Left lung (tissue), 10 donors: Measurements from ENCODE around the gene CYB561. TPM values are rescaled to one million over a fixed set of nuclear protein-coding genes. Genes with fewer than 3 reads are reported as not detected.

Experiments used
- ATAC-seq: fragments of 200-7000 bp; cut with Tn5 transposase; one replicate; pipeline ENCODE4 v1.9.1; 2020; ENCODE audit warnings: moderate library complexity
- DNase-seq, 4 donors: peaks; one replicate each; pipeline ENCODE4 v3.0.0-alpha.2; 2013 to 2020
- H3K27ac ChIP-seq, 2 donors: fragments of 200-600 bp; sonication (generic) in 1 of 2; one replicate each; pipeline versions ENCODE4 v1.5.0 to v1.8.0; 2020 to 2021
- H3K27me3 ChIP-seq, 2 donors: fragments of 200-600 bp; sonication (generic) in 1 of 2; one replicate each; pipeline versions ENCODE4 v1.5.0 to v1.8.0; 2020 to 2021
- H3K36me3 ChIP-seq, 2 donors: fragments of 200-600 bp; sonication (generic) in 1 of 2; one replicate each; pipeline versions ENCODE4 v1.5.0 to v1.8.0; 2020 to 2021
- H3K4me1 ChIP-seq, 2 donors: fragments of 200-600 bp; one replicate each; pipeline ENCODE4 v1.8.0; 2021
- H3K4me3 ChIP-seq, 2 donors: fragments of 200-600 bp; sonication (generic) in 1 of 2; one replicate each; pipeline versions ENCODE4 v1.5.0 to v1.8.0; 2020 to 2021; ENCODE audit warnings: mild to moderate bottlenecking in 1 of 2
- H3K9me3 ChIP-seq, 2 donors: fragments of 200-600 bp; sonication (generic) in 1 of 2; one replicate each; pipeline versions ENCODE4 v1.5.0 to v1.8.0; 2020 to 2021
- CTCF ChIP-seq, 2 donors: fragments of 200-600 bp; sonication (generic) in 1 of 2; IDR thresholded peaks; one replicate each; pipeline versions ENCODE4 v1.5.0 to v1.8.0; 2021; ENCODE audit warnings: antibody characterized with exemption in 2 of 2
- intact Hi-C, 2 donors: fragments of 100-400 bp; cut with DNase I; formaldehyde crosslinking; loops; one replicate each; pipeline versions ENCODE4 v1.11.2 to v1.14.2; 2022
- polyA plus RNA-seq, 6 donors: library from polyadenylated mRNA; unstranded; fragments of 120-200 nt; gene quantifications; one replicate each; pipeline ENCODE4 v1.2.1, GENCODE V29; 2013; ENCODE audit not compliant: insufficient read length in 6 of 6
- total RNA-seq, 2 donors: library from RNA; stranded (reverse); fragmentation: NEBNext Ultra II Directional; extraction: Animal tissue kit (Norgen Biotek cat#: 25700); gene quantifications; one replicate each; pipeline ENCODE4 v1.2.1, GENCODE V29; 2021
- donor health status: DM: no; HTN: yes; CAD: no.
- donor health status: DM: no; HTN: no; CAD: no.

The CYB561 gene
- total and polyA plus RNA-seq, 8 donors = 25.9 to 76.4 (median 33.4) TPM

DNA sequence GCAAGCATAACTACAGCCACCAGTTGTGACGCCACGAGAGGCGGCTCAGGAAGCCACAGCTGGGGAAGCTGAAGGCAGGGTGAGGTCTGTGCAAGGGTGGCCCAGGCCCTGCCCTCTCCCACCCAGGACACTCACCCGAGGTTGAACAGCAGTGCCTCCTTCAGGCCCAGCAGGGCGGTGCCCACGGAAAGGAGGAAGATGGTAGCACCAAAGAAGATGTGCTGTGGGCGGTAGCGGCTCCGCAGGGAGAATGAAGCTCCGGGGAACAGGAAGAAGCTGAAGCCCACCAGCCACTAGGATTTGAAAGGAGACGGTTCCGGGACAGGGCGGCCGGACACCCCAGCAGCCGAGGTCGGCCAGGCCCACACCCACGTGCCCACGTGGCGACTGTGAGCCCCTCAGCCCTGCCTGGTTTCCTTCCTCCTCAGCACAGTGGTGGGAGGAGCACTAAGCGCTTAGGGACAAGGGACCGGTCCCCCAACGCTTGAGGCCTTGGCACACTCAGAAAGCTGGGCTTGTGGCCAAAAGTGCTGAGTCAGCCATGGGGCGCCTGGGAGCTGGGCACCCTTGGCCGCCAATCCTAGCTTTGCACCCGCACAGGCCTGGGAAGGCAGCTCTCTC lies 11.0 kb downstream of the CYB561 start:
- H3K4me1 ChIP-seq = peaks cover 42 to 80% of the 10 kb centered on the region in 2 donors
- intact Hi-C loops = loop anchor here in 1 of 2 donors (5.0 kb wide), 1 partner anchor 42 kb away; the partner anchor contains the start of gene ACE
- peaks cover 0 to 14% of the 10 kb centered on the region in 2 donors for H3K36me3 ChIP-seq
- DNase-seq (peak in 3 of 4 donors; percentile 76 to 92 (median 90)), ATAC-seq (peak; percentile 71)
- H3K9me3 ChIP-seq = no peaks in the 10 kb centered on the region
- H3K4me3 ChIP-seq = no peak overlapping the region
- H3K27me3 ChIP-seq = no peaks in the 10 kb centered on the region
- no peak for TF ChIP-seq CTCF (IDR thresholded peaks at IDR 0.05)
- peak overlapping the region; percentile 56 to 68 for H3K27ac ChIP-seq

- no peaks in the 10 kb centered on the region for H3K27me3 ChIP-seq
- no peaks in the 10 kb centered on the region for H3K9me3 ChIP-seq
- peaks cover 37 to 70% of the 10 kb centered on the region in 2 donors for H3K4me1 ChIP-seq
- DNase-seq = peak in 1 of 4 donors; percentile 83
- intact Hi-C loops = loop anchor here in 1 of 2 donors (5.0 kb wide), 1 partner anchor 43 kb away; the partner anchor contains the start of gene ACE
- H3K27ac ChIP-seq = peak overlapping the region; percentile 66 to 68
- H3K4me3 ChIP-seq = no peak overlapping the region
- H3K36me3 ChIP-seq = peaks cover 0 to 19% of the 10 kb centered on the region in 2 donors
- ATAC-seq = peak; percentile 12
- no peak for TF ChIP-seq CTCF (IDR thresholded peaks at IDR 0.05)
Measured at GRCh38 chr17:63433746-63434591, 12.1 kb downstream of the CYB561 start.

- DNase-seq = peak in 3 of 4 donors; percentile 36 to 61 (median 60)
- no peak overlapping the region for H3K4me3 ChIP-seq
Measured at GRCh38 chr17:63431939-63432804, 13.9 kb downstream of the CYB561 start.

GRCh38 chr17:63431618-63431938 lies 14.5 kb downstream of the CYB561 start:
- Histone ChIP-seq H3K27ac (peak overlapping the region; percentile 66 to 68), H3K4me1 (peaks cover 37 to 72% of the 10 kb centered on the region in 2 donors), H3K36me3 (peaks cover 0 to 19% of the 10 kb centered on the region in 2 donors), H3K27me3 (no peaks in the 10 kb centered on the region), H3K4me3 (no peak overlapping the region), H3K9me3 (no peaks in the 10 kb centered on the region)
- intact Hi-C loops = loop anchor here in 1 of 2 donors (5.0 kb wide), 1 partner anchor 46 kb away; the partner anchor contains the start of gene ACE
- ATAC-seq (no peak), DNase-seq (no peak)
- TF ChIP-seq CTCF (IDR thresholded peaks at IDR 0.05) = no peak

More at GRCh38 chr17:63431939-63432804, 13.9 kb downstream of the CYB561 start:
- no peaks in the 10 kb centered on the region for H3K27me3 ChIP-seq
- peak; percentile 62 for ATAC-seq
- H3K9me3 ChIP-seq = no peaks in the 10 kb centered on the region
- peaks cover 0 to 19% of the 10 kb centered on the region in 2 donors for H3K36me3 ChIP-seq
- intact Hi-C loops = loop anchor here in 1 of 2 donors (5.0 kb wide), 1 partner anchor 45 kb away; the partner anchor contains the start of gene ACE
- peaks cover 37 to 72% of the 10 kb centered on the region in 2 donors for H3K4me1 ChIP-seq
- H3K27ac ChIP-seq = peak overlapping the region; percentile 66 to 68
- TF ChIP-seq CTCF (IDR thresholded peaks at IDR 0.05) = no peak
